Measurements from ENCODE around the gene GOLGA6L9. TPM values are rescaled to one million over a fixed set of nuclear protein-coding genes. Genes with fewer than 3 reads are reported as not detected.
"Not testable (repeated sequence)": the region's sequence is repeated elsewhere in the genome, so short reads cannot be mapped to it uniquely, and the experiment has no call there.

GOLGA6L9 gene, protein sequence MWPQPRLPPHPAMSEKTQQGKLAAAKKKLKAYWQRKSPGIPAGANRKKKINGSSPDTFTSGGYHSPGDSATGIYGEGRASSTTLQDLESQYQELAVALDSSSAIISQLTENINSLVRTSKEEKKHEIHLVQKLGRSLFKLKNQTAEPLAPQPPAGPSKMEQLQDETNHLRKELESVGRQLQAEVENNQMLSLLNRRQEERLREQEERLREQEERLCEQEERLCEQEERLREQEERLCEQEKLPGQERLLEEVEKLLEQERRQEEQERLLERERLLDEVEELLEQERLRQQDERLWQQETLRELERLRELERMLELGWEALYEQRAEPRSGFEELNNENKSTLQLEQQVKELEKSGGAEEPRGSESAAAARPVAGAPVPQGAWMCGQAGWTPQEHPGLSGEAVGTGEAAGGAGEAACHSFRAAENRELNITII
- 1 to 10 TPM; 1.4 to 3.4 (median 1.8) TPM for total RNA-seq

DNA sequence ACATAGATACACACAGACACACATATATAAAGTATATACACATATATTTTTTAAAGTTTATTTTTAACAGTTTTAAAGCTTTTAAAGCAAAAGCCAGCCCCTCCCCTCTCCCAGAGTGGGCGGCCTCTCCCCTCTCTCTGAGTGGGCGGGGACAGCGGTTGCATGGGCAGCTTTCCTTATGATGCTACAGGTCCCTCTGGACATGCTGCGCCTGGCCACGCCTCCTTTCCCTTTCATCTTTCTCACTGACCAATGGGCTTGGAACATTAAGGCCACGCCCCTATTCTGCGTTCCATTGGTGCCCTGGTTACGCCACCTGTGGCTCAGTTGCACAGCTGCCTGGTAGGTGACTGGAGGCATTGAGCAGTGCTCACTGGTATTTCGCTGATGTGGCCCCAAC lies at the start of gene GOLGA6L9:
TSS of gene GOLGA6L9 (plus strand) at position 124 of the 400 bp plus-strand sequence. CDS start at position 388, 264 bp downstream.
- H3K27me3 ChIP-seq; H3K4me3 ChIP-seq; intact Hi-C loops (cut with DNase I; ENCODE audit: low total_unique reads); H3K4me1 ChIP-seq; H3K27ac ChIP-seq; in situ Hi-C loops (cut with MboI; ENCODE audit: low sequenced_read_pairs in 4 of 4); DNase-seq; H3K9me3 ChIP-seq; ATAC-seq; H3K36me3 ChIP-seq: not testable (repeated sequence)

DNA sequence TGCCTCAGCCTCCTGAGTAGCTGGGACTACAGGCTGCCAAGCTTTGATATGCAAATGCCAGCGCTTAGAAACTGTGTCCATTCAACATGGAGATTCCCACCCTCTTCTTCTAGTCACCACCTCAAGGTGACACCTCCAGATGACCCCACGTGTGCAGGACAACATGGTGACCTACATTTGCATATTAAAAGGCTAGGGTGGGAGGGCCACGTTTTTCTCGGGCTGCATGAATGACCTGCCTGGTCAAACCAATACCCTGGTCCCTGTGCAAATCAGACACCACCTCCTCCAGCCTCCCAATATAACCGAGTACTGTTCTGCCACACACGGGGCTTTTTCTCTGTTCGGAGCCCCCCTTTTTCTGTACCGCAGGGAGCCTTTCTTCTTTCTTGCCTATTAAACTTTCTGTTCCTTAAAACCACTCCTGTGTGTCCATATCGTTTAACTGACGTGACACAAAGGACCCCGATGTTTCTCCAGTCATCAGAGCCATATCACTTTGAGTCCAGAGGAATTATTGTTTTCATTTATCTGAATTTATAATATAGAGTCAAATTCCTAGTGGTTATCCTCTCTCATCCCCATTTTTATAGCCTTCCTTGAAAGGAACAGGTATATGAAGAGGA lies 48.2 kb upstream of the GOLGA6L9 start:
- H3K36me3 ChIP-seq; H3K27me3 ChIP-seq; H3K9me3 ChIP-seq; H3K4me1 ChIP-seq; H3K4me3 ChIP-seq; DNase-seq; in situ Hi-C loops (cut with MboI; ENCODE audit: low sequenced_read_pairs in 4 of 4); ATAC-seq; H3K27ac ChIP-seq; intact Hi-C loops (cut with DNase I; ENCODE audit: low total_unique reads): not testable (repeated sequence)

DNA sequence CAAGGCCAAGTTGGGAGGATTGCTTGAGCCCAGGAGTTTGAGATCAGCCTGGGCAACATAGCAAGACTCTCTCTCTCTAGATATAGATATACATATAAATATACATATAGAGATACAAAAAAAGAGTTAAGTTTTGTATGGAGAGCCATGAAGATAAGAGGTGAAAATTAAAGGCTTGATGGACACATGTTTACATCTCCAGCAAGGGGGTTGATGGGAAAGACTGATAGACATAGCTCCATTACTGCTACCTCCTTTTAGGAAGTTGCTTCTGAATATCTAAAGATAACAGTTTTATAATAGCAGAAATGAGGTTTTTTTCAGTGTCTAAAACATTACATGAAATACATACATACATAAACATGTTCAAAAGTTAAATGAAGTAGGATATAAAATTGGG lies 42.4 kb upstream of the GOLGA6L9 start:
- H3K36me3 ChIP-seq; ATAC-seq; H3K4me3 ChIP-seq; H3K4me1 ChIP-seq; intact Hi-C loops (cut with DNase I; ENCODE audit: low total_unique reads); in situ Hi-C loops (cut with MboI; ENCODE audit: low sequenced_read_pairs in 4 of 4); H3K27ac ChIP-seq; H3K27me3 ChIP-seq; DNase-seq; H3K9me3 ChIP-seq: not testable (repeated sequence)

DNA sequence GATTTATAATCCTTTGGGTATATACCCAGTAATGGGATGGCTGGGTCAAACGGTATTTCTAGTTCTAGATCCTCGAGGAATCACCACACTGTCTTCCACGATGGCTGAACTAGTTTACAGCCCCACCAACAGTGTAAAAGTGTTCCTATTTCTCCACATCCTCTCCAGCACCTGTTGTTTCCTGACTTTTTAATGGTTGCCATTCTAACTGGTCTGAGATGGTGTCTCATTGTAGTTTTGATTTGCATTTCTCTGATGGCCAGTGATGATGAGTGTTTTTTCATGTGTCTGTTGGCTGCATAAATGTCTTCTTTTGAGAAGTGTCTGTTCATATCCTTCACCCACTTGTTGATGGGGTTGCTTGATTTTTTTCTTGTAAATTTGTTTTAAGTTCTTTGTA lies 39.5 kb upstream of the GOLGA6L9 start:
- DNase-seq; H3K36me3 ChIP-seq; H3K9me3 ChIP-seq; in situ Hi-C loops (cut with MboI; ENCODE audit: low sequenced_read_pairs in 4 of 4); intact Hi-C loops (cut with DNase I; ENCODE audit: low total_unique reads); H3K4me3 ChIP-seq; H3K4me1 ChIP-seq; H3K27ac ChIP-seq; H3K27me3 ChIP-seq; ATAC-seq: not testable (repeated sequence)

DNA sequence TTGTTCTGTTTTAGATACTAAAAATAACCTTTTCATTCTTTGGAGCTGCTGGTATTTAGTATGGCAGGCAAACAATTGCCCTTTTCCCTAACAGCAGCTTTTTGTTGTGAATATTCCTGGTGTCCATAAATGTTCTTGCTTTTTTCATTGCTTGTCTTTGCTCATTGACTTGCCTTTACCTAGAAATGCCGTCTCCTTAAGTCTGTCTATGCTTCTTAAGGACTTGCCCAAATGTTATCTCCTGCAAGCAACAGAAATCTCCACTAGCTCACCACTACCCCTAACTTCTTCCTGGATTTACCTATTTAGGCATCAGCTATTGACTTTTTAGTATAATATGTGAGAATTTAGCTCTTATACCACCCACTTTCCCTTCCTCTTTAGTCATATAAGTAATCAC lies 37.5 kb upstream of the GOLGA6L9 start:
- H3K27ac ChIP-seq; H3K36me3 ChIP-seq; H3K9me3 ChIP-seq; H3K27me3 ChIP-seq; H3K4me3 ChIP-seq; DNase-seq; H3K4me1 ChIP-seq; in situ Hi-C loops (cut with MboI; ENCODE audit: low sequenced_read_pairs in 4 of 4); intact Hi-C loops (cut with DNase I; ENCODE audit: low total_unique reads); ATAC-seq: not testable (repeated sequence)

DNA sequence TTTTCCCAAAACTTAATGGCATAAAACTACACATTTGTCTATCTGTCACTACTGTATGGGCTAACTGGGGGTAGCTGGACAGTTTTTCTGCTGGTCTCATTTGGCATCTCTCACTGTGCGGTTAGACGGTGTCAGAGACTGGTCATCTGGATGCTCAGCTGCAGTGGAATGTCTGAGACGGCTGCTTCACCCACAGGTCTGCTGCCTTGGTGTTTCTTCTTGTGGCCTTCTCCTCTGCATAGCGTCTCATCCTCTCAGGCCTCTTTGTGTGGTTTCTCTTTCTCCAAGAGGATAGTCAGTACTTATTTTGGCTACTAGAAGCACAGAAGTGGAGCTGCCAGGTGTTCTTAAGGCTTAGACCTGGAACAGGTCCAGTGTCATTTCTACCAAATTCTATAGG lies 35.9 kb upstream of the GOLGA6L9 start:
- DNase-seq (no peak), ATAC-seq (no peak)
- in situ Hi-C loops (cut with MboI; ENCODE audit: low sequenced_read_pairs in 4 of 4) (no loop called here), intact Hi-C loops (cut with DNase I; ENCODE audit: low total_unique reads) (no loop called here)
- no peak for TF ChIP-seq POLR2A (IDR thresholded peaks at IDR 0.05)
- H3K9me3 ChIP-seq, result no peaks in the 10 kb centered on the region
- H3K27ac ChIP-seq, result no peak overlapping the region
- no peaks in the 10 kb centered on the region for H3K36me3 ChIP-seq
- no peaks in the 10 kb centered on the region for H3K4me1 ChIP-seq
- no peaks in the 10 kb centered on the region for H3K27me3 ChIP-seq
- H3K4me3 ChIP-seq, result no peak overlapping the region

DNA sequence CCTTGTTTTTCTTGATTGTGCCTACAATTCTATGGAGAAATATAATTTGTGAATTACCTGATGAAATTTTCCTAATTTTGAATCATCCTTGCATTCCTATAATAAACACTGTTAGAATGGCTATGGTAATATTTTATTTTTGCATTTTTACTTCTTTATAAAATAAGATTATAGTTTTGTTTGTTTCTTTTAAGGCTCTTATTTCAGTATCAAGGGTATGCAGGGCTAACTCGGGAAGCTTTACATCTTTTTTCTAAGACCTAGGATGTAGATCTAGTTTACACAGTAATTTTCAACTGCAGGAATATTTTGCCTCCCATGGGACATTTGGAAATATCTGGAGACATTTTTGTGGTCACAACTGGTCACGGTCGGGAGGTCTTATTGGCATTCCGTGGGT lies 33.8 kb upstream of the GOLGA6L9 start:
- H3K4me3 ChIP-seq; H3K27ac ChIP-seq; H3K4me1 ChIP-seq; DNase-seq; H3K27me3 ChIP-seq; ATAC-seq; intact Hi-C loops (cut with DNase I; ENCODE audit: low total_unique reads); in situ Hi-C loops (cut with MboI; ENCODE audit: low sequenced_read_pairs in 4 of 4); H3K36me3 ChIP-seq; H3K9me3 ChIP-seq: not testable (repeated sequence)

DNA sequence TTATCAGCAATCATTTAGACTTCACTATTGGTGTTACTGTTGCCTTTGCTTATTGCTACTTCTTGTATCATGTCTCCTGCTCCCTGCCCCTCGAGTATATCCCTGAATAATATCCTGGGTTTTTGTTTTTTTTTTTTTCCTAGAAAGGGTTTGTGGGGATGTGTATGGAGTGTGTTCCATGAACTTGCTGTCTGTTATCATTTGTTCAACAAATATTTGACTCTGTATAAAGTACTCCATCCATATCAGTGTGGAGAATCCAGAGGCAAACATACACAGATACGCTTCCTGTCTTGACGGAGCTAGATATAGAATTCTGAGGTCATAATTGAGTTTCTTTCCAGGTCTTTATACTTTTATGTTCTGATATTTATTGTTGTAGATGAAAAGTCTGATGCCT lies 31.8 kb upstream of the GOLGA6L9 start:
- Histone ChIP-seq H3K4me3 (no peak overlapping the region), H3K27ac (no peak overlapping the region), H3K9me3 (no peaks in the 10 kb centered on the region), H3K36me3 (no peaks in the 10 kb centered on the region), H3K27me3 (no peaks in the 10 kb centered on the region), H3K4me1 (no peaks in the 10 kb centered on the region)
- in situ Hi-C loops (cut with MboI; ENCODE audit: low sequenced_read_pairs in 4 of 4) (no loop called here), intact Hi-C loops (cut with DNase I; ENCODE audit: low total_unique reads) (no loop called here)
- no peak for DNase-seq
- no peak for ATAC-seq
- TF ChIP-seq, protein P1, sequence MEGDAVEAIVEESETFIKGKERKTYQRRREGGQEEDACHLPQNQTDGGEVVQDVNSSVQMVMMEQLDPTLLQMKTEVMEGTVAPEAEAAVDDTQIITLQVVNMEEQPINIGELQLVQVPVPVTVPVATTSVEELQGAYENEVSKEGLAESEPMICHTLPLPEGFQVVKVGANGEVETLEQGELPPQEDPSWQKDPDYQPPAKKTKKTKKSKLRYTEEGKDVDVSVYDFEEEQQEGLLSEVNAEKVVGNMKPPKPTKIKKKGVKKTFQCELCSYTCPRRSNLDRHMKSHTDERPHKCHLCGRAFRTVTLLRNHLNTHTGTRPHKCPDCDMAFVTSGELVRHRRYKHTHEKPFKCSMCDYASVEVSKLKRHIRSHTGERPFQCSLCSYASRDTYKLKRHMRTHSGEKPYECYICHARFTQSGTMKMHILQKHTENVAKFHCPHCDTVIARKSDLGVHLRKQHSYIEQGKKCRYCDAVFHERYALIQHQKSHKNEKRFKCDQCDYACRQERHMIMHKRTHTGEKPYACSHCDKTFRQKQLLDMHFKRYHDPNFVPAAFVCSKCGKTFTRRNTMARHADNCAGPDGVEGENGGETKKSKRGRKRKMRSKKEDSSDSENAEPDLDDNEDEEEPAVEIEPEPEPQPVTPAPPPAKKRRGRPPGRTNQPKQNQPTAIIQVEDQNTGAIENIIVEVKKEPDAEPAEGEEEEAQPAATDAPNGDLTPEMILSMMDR (IDR thresholded peaks at IDR 0.05 in 4 of 5, conservative IDR thresholded peaks at IDR 0.05 in 1 of 5), result no peak
- no peak for TF ChIP-seq POLR2A (IDR thresholded peaks at IDR 0.05)
